BLaER1 (cell line): ENCODE data around the gene APLP1.
A peak's percentile ranks its signal among the peaks of the same experiment; 100 is the strongest.
"Not testable (repeated sequence)": the region's sequence is repeated elsewhere in the genome, so short reads cannot be mapped to it uniquely, and the experiment has no call there.

Source experiments
- H3K27ac ChIP-seq: shearing (Covaris generic); formaldehyde crosslinking; 2 replicates; pipeline ENCODE4 v1.8.1; 2022
- H3K27me3 ChIP-seq: shearing (Covaris generic); formaldehyde crosslinking; 2 replicates; pipeline ENCODE4 v1.8.1; 2022
- H3K36me3 ChIP-seq: shearing (Covaris generic); formaldehyde crosslinking; 2 replicates; pipeline ENCODE4 v1.8.1; 2022
- H3K4me1 ChIP-seq: shearing (Covaris generic); formaldehyde crosslinking; 2 replicates; pipeline ENCODE4 v1.8.1; 2022
- H3K4me2 ChIP-seq: shearing (Covaris generic); formaldehyde crosslinking; 2 replicates; pipeline ENCODE4 v1.8.1; 2022
- H3K4me3 ChIP-seq: shearing (Covaris generic); formaldehyde crosslinking; 2 replicates; pipeline ENCODE4 v1.8.1; 2022
- H3K9ac ChIP-seq: shearing (Covaris generic); formaldehyde crosslinking; 2 replicates; pipeline ENCODE4 v1.8.1; 2022
- H3K9me3 ChIP-seq: shearing (Covaris generic); formaldehyde crosslinking; 2 replicates; pipeline ENCODE4 v1.8.1; 2022
- H4K20me1 ChIP-seq: shearing (Covaris generic); formaldehyde crosslinking; 2 replicates; pipeline ENCODE4 v1.8.1; 2022
- Cebpa-rat ChIP-seq: shearing (Covaris generic); IDR thresholded peaks from 2 replicates; pipeline ENCODE4 v1.8.1; 2022

Gene APLP1

DNA sequence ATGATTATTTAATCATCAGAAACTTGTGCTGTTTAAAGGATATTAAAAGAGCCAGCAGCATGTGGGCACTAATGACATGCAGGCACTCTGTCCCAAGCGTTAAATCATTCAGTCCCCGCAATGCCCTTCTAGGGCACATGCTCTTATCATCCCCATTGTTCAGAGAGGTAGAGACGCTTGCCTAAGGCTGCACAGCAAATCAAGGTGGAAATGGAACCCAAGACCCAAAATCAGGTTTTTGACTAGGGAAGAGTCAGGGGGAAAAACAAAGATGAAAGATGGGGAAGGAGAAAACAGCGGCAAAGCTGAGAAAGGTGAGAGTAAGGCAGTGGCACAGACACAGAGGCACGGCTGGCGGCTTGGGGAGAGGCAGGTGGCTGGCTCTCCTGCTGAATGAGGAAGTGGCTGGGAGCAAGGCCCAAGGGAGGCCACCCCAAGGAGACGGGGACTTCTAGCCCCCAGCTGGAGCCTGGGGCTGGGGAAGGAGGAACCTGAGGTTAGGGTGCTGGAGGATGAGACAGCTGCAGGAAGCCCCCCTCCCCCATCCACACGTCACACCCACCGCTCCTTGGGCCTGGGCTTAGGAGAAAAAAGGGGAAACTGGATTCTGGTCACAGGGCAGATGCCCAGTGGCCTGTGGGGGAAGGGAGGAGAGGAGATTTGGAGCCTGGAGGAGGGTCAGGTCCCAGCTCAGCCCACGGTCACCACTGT lies 40.8 kb downstream of the APLP1 start:
- Histone ChIP-seq H3K27ac (peak overlapping the region; percentile 98), H3K36me3 (no peaks in the 10 kb centered on the region), H3K4me2 (peak overlapping the region; percentile 98), H3K9me3 (no peaks in the 10 kb centered on the region), H3K4me1 (peaks cover 74% of the 10 kb centered on the region), H3K9ac (peak overlapping the region; percentile 85), H3K27me3 (no peaks in the 10 kb centered on the region), H3K4me3 (peak overlapping the region; percentile 50), H4K20me1 (no peaks in the 10 kb centered on the region)
- no peak for TF ChIP-seq Cebpa-rat

DNA sequence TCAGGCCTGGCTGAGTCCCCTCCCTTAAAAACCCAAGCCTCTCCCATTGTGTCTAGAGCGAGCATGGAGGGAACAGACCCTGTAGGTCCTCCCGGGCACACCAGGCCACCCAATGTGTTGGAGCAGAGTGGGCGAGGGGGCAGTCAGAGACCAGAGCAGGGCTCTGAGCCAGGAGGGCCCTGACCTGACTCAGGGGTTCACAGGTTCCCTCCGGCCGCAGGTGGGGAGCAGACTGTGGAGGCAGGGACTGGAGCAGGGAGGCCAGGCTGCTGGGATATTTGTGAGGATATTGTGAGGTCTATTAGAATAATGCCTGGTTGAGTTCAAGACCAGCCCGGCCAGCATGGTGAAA lies 41.3 kb downstream of the APLP1 start:
- TF ChIP-seq Cebpa-rat = no peak
- Histone ChIP-seq H3K4me1 (peaks cover 69% of the 10 kb centered on the region), H3K36me3 (no peaks in the 10 kb centered on the region), H3K27me3 (no peaks in the 10 kb centered on the region), H3K4me3 (peak overlapping the region; percentile 50), H3K4me2 (peak overlapping the region; percentile 98), H3K9me3 (no peaks in the 10 kb centered on the region), H3K9ac (peak overlapping the region; percentile 85), H3K27ac (peak overlapping the region; percentile 98), H4K20me1 (no peaks in the 10 kb centered on the region)

DNA sequence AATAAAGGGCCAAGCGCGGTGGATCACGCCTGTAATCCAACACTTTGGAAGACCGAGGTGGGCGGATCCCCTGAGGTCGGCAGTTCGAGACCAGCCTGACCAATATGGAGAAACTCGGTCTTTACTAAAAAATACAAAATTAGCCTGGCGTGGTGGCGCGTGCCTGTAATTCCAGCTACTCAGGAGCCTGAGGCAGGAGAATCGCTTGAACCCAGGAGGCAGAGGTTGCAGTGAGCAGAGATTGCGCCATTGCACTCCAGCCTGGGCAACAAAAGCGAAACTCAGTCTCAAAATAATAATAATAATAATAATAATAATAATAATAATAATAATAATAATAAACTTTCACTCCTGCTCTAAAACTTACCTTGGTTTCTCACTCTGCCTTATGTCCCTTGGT lies 42.0 kb downstream of the APLP1 start:
- Histone ChIP-seq H3K4me2 (peak overlapping the region; percentile 98), H3K4me1 (peaks cover 62% of the 10 kb centered on the region), H3K9ac (peak overlapping the region; percentile 85; the same call in 1 of the 2 replicates), H3K27ac (peak overlapping the region; percentile 98)
- not testable (repeated sequence) for H4K20me1 ChIP-seq, H3K27me3 ChIP-seq, H3K9me3 ChIP-seq, H3K4me3 ChIP-seq, H3K36me3 ChIP-seq

DNA sequence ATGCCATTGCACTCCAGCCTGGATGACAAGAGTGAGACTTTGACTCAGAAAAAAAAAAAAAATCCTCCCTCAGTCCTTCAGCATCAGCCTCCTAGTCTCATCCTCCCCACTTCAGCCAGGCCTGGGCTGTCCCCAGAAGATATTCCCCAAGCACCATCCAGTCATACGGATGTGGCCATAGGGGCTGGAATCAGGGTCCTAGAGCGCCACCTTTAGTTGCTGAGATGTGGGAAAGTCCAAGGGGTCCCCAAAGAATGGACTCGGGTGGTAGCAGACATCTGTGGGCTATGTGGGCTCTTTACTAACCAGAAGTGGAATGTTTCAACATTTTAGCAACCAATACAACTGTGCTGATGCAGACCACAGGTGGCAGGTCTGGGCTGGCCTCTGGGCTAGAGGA lies 42.8 kb downstream of the APLP1 start:
- H3K9me3 ChIP-seq = no peaks in the 10 kb centered on the region
- no peaks in the 10 kb centered on the region for H4K20me1 ChIP-seq
- H3K27ac ChIP-seq = no peak overlapping the region
- H3K4me3 ChIP-seq = no peak overlapping the region
- H3K4me2 ChIP-seq = 0 out of 2 replicates have a peak overlapping the region, but pooled peaks have one; percentile 17
- H3K27me3 ChIP-seq = no peaks in the 10 kb centered on the region
- H3K36me3 ChIP-seq = no peaks in the 10 kb centered on the region
- H3K4me1 ChIP-seq = peaks cover 57% of the 10 kb centered on the region
- no peak for TF ChIP-seq Cebpa-rat
- H3K9ac ChIP-seq = no peak overlapping the region

DNA sequence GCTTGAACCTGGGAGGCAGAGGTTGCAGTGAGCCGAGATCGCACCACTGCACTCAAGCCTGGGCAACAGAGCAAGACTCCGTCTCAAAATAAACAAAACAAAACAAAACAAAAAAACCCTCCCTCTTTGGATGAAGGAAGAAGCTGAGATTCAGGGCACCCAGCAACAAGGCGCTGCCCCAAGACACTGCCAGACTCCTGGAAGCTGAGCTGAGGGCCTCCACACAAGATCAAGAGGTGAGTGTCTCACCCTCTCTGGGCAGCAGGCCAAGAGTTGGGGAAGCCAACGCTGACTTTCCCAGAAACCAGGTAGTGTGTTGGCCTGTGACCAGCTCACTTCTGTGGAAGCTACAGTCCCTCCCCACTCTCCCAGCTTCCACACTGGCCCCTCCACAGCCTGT lies 43.4 kb downstream of the APLP1 start:
- TF ChIP-seq Cebpa-rat = no peak
- H4K20me1 ChIP-seq = no peaks in the 10 kb centered on the region
- H3K9ac ChIP-seq = no peak overlapping the region
- no peak overlapping the region for H3K4me3 ChIP-seq
- H3K27ac ChIP-seq = 0 out of 2 replicates have a peak overlapping the region, but pooled peaks have one; percentile 9
- no peaks in the 10 kb centered on the region for H3K9me3 ChIP-seq
- H3K36me3 ChIP-seq = no peaks in the 10 kb centered on the region
- peak overlapping the region; percentile 17; the same call in 1 of the 2 replicates for H3K4me2 ChIP-seq
- peaks cover 54% of the 10 kb centered on the region for H3K4me1 ChIP-seq
- no peaks in the 10 kb centered on the region for H3K27me3 ChIP-seq

DNA sequence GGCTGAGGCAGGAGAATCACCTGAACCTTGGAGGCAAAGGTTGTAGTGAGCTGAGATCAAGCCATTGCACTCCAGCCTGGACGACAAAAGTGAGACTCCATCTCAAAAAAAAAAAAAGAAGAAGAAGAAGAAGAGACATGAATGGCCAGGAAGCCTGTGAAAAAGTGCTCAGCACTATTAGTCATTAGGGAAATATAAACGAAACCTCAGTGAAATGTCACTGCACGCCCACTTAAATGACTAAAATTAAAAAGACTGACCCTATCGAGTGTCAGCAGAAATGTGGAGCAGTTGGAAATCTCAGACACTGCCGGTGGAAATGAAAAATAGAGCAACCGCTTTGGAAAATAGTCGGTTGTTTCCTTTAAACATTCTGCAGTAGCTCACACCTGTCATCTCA lies 45.2 kb downstream of the APLP1 start:
- Histone ChIP-seq H3K4me3 (no peak overlapping the region), H3K9me3 (no peaks in the 10 kb centered on the region), H4K20me1 (no peaks in the 10 kb centered on the region), H3K27me3 (no peaks in the 10 kb centered on the region), H3K36me3 (no peaks in the 10 kb centered on the region), H3K4me2 (no peak overlapping the region), H3K4me1 (peaks cover 36% of the 10 kb centered on the region), H3K9ac (no peak overlapping the region), H3K27ac (no peak overlapping the region)
- no peak for TF ChIP-seq Cebpa-rat

DNA sequence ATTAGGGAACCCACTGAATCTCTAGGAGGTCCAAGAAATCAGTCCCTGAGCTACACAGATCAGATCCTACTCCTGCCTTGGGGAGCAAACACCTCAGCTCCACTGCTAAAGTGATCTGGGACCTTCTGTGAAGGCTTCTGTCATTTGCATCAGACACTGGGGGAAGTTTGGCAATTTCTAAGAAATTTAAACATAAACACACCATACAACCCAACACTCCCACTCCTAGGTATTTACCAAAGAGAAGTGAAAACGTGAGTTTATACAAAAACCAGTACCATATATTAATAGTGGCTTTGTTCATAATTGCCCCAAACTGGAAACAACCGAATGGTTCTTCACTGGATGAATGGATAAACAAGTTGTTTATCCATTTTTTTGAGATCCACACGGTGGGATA lies 47.1 kb downstream of the APLP1 start:
- Histone ChIP-seq H3K36me3 (no peaks in the 10 kb centered on the region), H4K20me1 (no peaks in the 10 kb centered on the region), H3K27me3 (no peaks in the 10 kb centered on the region), H3K9ac (no peak overlapping the region), H3K9me3 (no peaks in the 10 kb centered on the region), H3K4me3 (no peak overlapping the region), H3K4me2 (no peak overlapping the region), H3K4me1 (peaks cover 17% of the 10 kb centered on the region), H3K27ac (no peak overlapping the region)
- TF ChIP-seq Cebpa-rat = no peak

DNA sequence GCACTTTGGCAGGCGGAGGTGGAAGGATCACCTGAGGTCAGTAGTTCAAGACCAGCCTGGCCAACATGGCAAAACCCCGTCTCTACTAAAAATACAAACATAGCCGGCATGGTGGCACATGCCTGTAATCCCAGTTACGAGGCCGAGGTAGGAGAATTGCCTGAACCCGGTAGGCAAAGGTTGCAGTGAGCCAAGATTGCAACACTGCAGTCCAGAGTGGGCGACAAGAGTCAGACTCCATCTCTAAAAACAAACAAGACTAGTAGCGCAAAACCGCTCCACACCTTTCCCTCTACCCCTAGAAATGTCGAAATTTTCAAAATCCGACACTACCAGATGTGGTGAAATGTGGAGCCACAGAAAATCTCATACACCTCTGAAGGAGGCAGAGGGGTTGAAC lies 50.9 kb downstream of the APLP1 start:
- H3K4me3 ChIP-seq = no peak overlapping the region
- no peaks in the 10 kb centered on the region for H3K36me3 ChIP-seq
- TF ChIP-seq Cebpa-rat = no peak
- H3K27me3 ChIP-seq = no peaks in the 10 kb centered on the region
- no peak overlapping the region for H3K4me2 ChIP-seq
- no peak overlapping the region for H3K27ac ChIP-seq
- no peaks in the 10 kb centered on the region for H3K4me1 ChIP-seq
- no peaks in the 10 kb centered on the region for H4K20me1 ChIP-seq
- no peaks in the 10 kb centered on the region for H3K9me3 ChIP-seq
- no peak overlapping the region for H3K9ac ChIP-seq

DNA sequence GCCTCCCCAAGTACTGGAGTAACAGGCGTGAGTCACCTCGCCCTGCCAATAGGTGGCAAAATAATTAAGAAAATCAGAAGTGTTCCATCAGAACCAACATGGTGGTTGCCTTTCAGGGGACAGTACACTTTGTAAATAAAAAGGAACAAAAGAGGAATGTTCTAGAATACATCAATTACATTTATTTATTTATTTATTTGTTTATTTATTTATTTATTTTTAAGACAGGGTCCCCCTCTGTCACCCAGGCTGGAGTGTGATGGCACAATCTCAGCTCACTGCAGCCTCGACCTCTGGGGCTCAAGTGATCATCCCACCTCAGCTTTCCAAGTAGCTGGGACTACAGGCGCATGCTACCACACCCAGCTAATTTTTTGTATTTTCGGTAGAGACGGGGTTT lies 52.6 kb downstream of the APLP1 start:
- no peaks in the 10 kb centered on the region for H4K20me1 ChIP-seq
- no peak overlapping the region for H3K27ac ChIP-seq
- peaks cover 6% of the 10 kb centered on the region; the same call in 1 of the 2 replicates for H3K9me3 ChIP-seq
- no peaks in the 10 kb centered on the region for H3K27me3 ChIP-seq
- H3K9ac ChIP-seq = no peak overlapping the region
- no peaks in the 10 kb centered on the region for H3K36me3 ChIP-seq
- H3K4me2 ChIP-seq = no peak overlapping the region
- H3K4me1 ChIP-seq = no peaks in the 10 kb centered on the region
- no peak for TF ChIP-seq Cebpa-rat
- H3K4me3 ChIP-seq = no peak overlapping the region

DNA sequence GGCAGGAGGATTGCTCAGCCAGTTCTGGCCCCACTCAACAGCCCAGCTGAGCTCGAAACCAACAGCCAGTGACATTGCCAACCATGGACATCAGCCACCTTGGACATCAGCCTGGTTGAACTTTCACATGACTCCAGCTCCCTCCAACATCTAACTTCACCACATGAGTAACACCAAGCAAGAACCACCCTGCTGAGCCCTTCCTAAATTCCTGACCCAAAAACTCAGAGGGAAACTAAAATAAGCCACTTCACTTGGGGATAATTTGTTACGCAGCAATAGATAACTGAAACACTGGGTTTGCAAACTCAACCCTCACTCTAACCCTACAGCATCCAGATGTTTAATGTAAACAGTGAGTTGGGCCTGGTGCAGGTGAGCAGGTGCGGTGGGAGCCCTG lies 57.1 kb downstream of the APLP1 start:
- peaks cover 6% of the 10 kb centered on the region; the same call in 1 of the 2 replicates for H3K9me3 ChIP-seq
- no peak overlapping the region for H3K27ac ChIP-seq
- H3K27me3 ChIP-seq = no peaks in the 10 kb centered on the region
- H3K4me1 ChIP-seq = peaks cover 19% of the 10 kb centered on the region
- H3K4me2 ChIP-seq = no peak overlapping the region
- no peak overlapping the region for H3K4me3 ChIP-seq
- TF ChIP-seq Cebpa-rat = no peak
- no peak overlapping the region for H3K9ac ChIP-seq
- H3K36me3 ChIP-seq = no peaks in the 10 kb centered on the region
- no peaks in the 10 kb centered on the region for H4K20me1 ChIP-seq

DNA sequence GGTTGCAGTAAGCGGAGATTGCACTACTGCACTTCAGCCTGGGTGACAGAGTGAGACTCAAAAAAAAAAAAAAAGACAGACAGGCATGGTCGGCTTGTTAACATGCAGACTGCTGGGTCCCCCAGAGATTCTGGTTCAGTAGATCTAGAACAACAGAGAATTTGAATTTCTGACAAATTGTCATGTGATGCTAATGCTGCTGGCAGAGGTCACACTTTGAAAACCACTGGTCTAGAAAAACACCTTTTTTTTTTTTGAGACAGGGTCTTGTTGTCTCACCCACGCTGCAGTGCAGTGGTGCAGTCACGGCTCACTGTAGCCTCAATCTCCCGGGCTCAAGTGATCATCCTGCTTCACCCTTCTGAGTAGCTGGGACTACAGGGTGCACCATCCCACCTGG lies 60.1 kb downstream of the APLP1 start:
- Histone ChIP-seq H3K4me3 (no peak overlapping the region), H3K9ac (no peak overlapping the region), H3K27ac (no peak overlapping the region), H4K20me1 (no peaks in the 10 kb centered on the region), H3K9me3 (peaks cover 6% of the 10 kb centered on the region; the same call in 1 of the 2 replicates), H3K36me3 (no peaks in the 10 kb centered on the region), H3K4me2 (peak overlapping the region; percentile 22; the same call in 1 of the 2 replicates), H3K4me1 (peaks cover 30% of the 10 kb centered on the region), H3K27me3 (no peaks in the 10 kb centered on the region)
- no peak for TF ChIP-seq Cebpa-rat
